Cortex of kidney (tissue), 1 donor: ENCODE measurements around the gene VSNL1.

ENCODE experiments used
- DNase-seq: peaks from one replicate; lab custom pipeline; 2025; lab: John Stamatoyannopoulos, UW

VSNL1 gene

DNA sequence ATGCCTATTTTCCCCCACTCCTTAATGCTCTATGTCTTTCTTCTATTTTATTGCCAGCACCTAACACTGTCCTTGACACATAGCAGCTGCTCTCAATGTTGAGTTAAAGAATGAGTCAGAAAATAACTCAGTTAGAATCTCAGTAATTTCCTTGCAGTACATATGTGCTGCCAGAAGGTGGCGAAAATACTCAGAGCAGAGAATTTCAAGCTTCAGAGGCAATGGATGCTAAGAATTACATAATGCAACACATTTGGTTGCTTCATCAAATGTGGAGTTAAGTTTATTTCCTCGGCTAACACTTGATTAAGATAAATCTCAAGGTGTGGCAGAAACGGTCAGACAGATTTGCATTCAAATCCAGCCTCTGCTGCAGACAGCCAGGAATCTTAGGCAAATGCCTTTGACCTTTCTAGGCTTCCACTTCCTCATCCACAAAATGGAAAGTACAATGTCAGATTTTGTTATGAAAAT lies 105.6 kb downstream of the VSNL1 start:
- no peak for DNase-seq

DNA sequence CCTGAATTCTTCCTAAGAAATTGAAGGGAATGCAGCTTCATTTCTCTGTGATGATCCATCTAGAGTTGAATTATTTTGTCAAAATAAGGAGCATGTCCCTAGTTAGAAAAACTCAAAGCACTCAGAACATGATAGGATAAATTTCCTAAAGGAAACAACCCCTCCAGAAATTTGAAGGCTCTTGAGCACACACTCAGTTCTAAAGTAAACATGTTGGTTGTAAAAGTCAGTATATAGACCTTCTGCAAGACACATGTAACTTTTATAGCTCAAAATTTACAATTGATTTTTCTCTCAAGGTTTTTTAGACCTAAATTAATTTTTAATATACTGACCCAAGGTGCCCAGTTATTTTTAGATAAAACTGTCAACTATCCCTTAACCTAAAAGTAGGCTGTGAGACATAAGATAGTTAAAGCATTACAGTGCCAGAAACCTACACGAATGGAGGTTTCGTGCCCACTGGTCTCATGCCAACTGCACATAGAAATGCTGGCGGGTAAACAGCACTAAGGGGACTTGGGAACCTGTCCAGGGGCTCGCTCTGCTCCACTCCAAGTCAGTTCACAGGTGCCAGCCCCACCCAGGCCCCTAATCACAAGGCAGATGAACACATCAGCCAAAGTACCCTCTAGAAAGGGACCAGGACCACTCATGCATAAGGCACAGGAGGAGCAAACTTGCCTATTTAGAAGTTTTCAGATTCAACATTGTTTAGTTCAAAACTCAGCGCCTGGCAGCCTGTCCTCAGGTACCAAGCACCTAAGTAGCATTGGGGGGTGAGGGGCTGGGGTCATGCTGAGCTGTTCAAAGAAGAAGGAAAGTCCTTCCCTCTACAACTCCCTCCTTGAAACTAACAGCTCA lies 106.6 kb downstream of the VSNL1 start:
- DNase-seq, result no peak

DNA sequence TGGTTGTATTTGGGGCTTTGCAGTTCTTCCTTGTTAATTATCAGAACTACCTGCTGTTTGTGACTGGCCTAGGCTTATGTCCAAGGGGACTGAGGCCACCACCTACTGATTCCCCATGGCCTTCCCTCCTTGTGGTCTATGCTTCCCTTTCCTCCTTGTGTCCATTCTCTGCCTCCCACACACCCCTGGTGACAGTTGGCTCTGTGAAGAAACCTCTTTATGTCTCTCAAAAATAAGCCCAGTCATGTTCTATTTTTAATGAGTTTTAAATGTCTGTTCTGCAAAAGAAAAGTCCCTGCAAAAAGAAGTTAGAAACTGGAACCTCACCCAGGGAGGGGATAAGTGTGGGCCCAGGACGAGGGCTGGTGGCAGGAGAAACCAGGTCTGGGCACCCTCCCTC lies 108.1 kb downstream of the VSNL1 start:
- DNase-seq, result no peak

DNA sequence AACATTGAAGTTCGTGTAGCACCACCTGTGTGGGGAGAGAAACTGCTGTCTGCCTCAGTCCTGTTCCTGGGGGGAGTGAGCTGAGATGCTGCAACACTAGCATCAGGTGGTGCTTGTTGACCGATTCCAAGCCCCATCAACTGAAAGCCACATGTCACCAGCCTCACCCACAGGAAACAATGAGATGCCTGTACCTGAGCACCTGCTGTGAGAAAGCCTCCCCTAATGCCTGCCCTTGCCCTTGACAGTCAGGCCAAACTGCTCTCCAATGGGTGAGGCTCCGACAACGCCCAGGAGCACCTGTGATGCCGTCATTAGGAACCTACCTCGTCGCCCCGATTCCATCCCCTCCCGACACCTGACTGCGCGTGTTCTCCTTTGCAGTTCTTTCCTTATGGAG lies 108.5 kb downstream of the VSNL1 start:
- DNase-seq, result no peak

DNA sequence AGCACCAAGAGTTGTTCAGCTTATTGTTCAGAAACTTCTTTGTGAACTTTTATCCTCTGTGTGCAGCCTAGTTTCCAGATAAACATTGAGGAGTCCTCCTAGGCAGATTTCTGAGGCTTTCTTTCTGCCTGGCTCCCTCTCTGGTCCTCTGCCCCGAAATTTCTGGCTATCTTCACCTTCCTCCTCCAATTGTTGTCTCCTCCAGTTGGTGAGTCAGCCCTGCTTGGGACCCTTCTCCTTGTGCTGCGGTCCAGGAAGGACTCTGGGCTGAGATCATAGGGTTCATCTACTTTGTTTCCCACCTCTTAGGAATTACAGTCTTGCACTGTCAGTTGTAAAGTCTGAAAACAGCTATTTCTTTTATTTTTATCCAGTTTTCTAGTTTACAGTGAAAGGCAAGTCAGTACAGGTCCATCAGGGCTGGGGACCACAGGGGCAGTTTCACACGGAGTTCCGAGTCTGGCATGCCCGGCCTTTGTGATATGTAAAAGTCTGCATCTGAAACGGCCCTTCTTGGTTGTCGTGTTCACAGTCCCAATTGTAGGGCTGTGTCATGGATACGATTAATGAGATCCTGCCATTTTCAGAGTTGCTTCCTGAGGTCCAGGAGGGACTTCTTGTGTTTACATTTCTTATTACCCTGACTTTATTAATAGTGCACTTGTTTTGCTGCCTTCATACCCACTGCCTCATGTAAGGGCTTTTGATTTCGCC lies 112.3 kb downstream of the VSNL1 start:
- no peak for DNase-seq

DNA sequence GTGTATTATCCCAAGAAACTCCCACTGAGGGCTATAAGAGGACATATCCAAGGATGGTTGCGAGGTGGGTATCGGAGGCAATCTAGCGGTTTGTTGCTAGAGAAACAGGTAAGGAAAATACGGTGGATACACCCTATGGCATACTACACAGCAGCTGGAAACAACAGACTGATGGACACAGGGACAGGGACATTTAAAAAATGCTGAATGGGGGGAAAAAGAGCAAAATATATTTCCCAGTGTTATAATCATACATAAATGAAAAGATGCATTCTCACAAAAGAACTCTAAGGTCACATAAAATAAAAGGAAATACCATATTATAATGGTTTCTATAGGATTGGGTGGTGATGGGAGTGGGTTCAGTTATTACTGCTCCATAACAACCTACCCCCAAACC lies 117.3 kb downstream of the VSNL1 start:
- no peak for DNase-seq

DNA sequence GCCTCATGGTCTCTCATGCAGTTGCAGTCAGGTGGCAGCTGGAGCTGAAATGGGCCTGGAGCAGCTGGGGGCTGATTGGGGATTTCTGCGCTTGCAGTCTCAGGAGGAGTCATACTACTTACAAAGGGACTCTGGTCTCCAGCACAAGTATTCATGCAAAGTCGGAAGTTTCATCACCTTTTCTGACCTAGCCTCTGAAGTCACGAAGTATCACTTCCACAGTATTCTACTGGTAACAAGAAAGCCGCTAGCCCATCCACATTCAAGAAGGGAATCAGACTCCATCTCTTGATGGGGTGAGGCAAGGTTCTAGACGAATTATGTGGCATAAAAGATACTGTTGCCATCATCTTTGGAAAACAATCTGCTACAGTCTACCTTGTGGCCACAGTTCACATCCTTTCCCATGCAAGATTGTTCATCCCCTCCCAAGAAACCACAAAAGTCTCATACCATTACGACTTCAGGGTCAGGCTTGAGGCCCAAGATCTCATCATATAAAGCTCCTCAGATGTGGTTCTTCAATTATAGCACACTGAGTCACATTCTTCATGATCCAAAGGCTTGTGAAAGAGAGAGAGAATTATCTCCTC lies 117.9 kb downstream of the VSNL1 start:
- DNase-seq, result no peak

DNA sequence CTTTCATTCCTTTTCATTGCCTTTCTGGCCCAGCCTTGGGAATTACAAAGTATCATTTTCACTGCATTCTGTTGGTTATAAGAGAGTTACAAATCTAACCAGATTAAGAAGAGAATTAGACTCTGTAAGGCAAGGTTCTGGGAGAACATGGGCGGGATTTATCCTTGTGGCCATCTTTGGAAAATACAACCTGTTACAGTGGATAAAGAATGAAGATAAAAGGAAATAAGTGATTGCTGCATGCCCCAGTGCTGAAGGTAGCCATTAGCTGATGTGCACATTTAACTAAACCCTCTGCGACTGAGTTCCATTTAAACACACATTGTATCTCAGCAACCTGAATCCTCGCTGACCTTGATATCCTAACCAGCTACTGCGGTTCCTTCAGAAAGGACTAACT lies 119.7 kb downstream of the VSNL1 start:
- no peak for DNase-seq

DNA sequence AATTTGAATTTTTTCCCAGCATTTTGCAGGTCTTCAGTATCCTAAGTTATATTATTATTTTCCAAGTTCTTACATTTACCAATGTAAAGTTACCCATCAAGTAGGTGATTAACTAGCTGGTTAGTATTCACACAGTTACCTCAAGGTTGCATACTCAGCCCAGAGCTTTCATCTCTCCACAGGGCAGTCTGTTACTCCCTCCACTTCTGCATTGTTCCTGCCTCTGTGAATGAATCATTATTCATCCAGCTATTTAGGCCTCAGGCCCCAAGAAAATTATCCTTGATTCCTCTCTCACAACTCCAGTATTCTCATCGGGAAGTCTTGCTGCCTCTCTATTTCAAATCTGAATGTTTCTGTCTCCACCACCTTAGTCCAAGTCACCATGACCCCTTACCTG lies 121.0 kb downstream of the VSNL1 start:
- DNase-seq, result no peak

DNA sequence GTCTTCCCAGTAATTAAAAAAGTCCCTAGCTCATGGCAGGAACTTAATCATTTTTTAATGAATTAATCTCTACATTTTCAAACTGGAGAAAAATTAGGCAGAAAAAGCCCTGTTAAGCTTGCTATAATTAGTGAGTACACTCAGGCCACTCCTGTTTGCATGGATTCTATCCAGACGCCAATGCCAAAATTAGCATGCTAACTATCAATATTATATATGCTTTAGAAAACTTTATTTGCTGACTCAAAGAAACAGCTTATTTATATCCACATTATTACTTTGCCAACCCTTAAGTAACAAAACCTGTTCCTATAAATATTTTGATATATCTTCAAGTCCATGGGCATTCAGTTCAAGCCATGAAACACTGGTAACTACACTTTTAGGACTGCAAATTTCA lies 122.2 kb downstream of the VSNL1 start:
- no peak for DNase-seq

DNA sequence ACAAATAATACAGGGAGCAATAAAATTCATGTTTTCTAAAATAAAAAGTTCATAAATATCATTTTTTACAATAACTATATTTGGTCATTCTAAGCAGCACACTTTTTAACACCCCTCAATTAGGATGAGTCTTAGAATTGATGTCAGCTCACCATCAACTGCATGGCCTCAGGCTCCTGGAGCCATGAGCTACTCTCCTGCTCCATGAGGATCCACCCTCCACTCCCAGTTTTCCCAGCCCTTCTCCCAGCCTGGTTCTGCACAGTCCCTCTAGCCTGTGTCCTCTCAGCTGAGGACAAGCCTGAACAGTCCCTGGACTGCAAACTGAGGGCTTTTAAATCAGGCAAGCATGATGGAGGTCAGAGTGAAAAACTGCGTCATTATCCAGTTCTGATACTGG lies 124.0 kb downstream of the VSNL1 start:
- DNase-seq, result no peak

DNA sequence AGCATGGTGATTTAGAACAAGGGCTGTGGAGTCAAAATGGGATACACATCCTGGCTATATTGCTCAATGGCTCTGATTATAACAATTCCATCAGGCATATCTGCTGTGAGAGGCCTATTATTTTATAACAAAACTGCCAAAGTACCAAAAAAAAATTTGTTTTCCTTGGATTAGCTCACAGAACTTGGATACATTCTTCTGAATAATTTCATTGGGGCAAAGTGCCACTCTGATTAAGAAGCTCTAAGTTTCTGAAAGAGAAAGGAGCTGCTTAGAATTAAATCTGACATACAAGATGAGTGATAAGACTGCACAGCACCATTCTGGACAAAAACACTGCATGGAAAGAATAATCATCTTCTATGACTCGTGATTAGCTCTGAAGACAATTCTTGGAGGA lies 127.4 kb downstream of the VSNL1 start:
- no peak for DNase-seq

DNA sequence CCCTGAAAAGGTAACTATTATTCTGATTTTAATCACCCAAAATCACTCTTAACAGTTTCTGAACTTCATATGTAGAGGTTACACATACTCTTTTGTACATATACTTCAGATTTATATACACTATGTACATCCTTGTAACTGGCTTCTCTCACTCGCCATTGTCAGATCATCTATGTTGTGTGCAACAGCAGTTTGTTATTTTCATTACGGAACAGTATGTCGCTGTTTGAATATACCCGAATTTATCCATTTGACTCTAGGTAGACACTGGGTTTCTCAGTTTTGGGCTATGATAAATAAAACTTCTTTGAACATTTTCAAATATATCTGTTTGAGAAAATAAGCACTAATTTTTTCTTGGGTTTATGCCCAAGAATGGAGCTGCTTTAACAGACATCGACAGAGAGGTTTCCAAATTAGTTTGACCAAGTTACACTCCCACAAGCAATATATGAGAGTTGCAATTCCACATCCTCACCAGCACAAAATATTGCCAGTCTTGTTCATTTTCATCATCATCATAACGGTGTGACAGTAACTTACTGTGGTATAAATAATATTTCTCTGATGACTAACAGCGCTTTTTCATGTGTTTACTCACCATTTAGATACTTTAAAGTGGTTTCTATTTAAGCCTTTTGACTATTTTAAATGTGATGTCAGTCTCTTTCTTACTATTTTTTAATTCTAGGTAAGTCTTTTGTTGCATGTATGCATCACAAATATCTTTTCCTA lies 132.3 kb downstream of the VSNL1 start:
- no peak for DNase-seq

DNA sequence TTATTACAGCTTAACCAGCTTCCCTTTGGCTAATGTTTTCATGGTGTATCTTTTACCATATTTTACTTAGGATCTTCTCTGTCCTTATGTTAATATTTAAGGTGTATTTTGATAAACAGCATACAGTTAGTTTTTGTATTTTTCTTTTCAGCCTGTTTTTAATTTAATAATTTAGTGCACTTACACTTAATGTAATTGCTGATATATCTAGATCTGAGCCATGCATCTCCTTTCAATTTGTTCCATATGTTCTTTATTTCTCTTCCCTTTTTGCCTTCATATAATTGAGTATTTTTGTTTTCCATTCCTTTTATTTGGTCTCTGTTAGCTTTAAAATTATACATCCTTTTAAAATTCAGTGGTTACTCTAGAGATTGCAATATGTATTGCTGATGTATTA lies 134.3 kb downstream of the VSNL1 start:
- DNase-seq, result no peak

DNA sequence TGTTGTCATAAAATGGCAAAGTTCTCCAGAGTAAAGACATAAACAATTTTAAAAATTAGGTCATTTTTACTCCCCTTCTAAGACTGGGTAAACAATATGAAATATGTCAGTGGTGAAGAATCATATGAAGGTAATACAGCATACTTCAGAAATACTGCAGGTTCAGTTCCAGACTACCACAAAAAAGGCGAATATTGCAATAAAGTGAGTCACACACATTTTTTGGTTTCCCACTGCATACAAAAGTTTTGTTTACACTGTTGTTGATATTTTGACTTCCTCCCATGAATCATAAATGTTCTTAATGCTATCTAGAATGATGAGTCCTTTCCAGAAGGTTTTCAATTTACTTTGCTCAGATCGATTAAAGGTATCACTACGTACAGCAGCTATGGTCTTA lies 139.6 kb downstream of the VSNL1 start:
- no peak for DNase-seq

DNA sequence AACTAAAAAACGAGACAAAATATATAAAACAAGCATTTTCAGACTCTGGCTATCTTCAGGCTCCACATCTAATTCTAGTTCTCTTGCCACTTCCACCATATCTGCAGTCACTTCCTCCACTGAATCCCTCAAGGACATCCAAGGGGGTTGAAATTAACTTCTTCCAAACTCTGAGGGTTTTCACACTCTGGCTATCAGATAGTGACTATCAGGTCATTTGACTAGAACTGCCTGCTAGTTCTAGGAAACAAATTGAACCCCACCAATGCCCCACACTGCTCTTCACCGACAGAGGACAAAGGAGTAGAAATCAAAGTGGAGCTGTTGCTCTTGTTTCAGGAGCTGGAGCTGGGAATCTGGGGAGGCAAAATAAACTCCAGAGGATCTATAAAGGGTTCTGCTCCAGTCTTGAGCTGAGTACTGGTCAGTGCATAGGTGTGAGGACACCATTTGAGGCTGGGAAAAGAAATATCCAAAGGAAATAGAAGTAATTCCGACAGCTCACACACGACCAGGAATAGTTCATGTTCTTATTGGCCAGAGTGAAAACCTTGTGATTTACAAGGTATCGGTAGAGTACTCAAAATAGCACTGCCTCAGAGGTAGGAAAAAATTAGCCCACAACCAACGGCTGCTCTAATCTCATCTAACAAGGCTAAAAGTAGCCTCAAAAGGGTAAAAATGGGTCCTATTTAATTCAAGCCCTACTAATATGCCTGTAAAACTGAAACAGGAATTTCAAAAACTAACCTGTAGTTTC lies 141.8 kb downstream of the VSNL1 start:
- DNase-seq, result no peak

DNA sequence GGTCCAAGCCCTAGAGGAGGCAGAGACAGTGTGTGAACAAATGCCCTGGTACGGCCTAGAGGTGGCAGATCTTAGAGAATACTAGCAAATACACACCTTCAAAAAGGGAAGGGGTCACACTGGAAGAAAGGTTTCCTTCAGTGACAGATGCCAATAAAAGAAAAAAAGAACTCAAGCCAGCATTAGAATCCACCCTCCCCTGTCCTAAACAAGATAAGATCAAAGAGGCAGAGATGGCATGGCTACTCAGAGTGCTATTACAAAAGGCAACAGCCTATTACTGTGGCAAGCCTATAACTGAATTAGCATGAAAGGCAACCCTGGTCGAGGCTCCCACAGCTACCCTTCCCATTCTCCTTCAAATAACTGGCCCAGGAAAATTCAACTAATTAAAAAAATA lies 143.5 kb downstream of the VSNL1 start:
- DNase-seq, result no peak

DNA sequence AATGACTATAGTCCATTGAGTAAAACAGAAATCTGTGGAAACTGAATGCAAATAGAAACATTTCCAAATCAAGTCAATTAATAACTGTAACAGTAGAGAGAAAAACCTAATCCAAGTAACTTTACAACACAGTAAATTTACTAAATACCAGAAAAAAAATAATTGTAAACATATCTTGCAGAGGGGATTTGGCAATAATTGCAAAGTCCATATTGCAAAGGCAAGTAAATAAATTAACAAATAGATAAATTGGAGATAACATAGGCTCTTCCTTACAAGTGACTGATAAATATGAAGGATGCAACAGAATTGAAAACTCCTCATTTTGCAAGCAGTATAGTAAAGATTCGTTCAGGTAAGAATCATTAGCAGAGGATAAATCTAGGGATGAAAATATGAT lies 148.1 kb downstream of the VSNL1 start:
- no peak for DNase-seq

DNA sequence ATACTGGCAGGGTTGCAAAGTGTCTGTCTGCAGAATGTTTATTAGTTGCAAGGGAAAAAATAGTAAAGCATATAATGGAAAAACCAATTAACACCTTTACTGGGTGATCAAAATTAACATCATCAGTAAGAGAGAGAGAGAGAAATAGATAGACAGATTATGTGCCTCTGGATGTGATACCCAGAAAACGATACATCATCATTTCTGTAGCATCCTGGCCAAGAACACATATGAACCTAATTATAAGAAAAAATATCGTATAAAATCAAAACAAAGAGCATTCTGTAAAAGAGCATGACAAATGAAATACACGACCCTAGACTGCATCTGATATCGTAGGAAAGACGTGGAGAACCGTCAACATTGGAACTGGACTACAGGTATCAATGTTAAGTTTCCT lies 148.5 kb downstream of the VSNL1 start:
- no peak for DNase-seq

DNA sequence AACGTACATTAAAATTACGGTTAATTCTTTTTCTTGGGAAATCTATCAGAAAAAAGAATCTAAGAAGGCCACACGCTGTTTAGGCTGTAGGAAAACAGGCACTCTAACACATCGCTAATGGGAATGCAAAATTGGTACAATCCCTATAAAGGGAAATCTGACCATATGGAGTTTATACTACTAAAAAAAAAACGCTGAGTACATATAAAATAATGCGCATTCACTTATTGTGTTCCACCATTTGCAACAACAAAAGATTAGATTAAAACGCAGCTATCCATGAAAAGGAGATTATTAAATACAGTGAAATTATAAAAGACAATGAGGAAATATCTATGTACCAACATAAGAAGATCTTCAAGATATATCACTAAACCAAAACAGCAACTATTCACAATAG lies 150.3 kb downstream of the VSNL1 start:
- no peak for DNase-seq
